SK-N-MC (cell line): ENCODE results near the gene NTSR1.

ENCODE experiments used
- DNase-seq: peaks from one replicate; pipeline ENCODE4 v3.0.0-alpha.2; 2011; ENCODE audit warnings: low read depth, low spot score
- H3K27ac ChIP-seq: fragments of 200-600 bp; sonication (generic); 2 replicates; pipeline ENCODE4 v1.5.1; 2016; ENCODE audit warnings: mixed run types
- H3K36me3 ChIP-seq: fragments of 200-600 bp; sonication (generic); 2 replicates; pipeline ENCODE4 v1.6.1; 2017; ENCODE audit warnings: antibody characterized with exemption, low read length, mixed read lengths; ENCODE audit not compliant: insufficient read depth
- H3K4me3 ChIP-seq: fragments of 200-600 bp; sonication (generic); 2 replicates; pipeline ENCODE4 v1.5.1; 2016
- H3K9ac ChIP-seq: fragments of 200-600 bp; sonication (generic); 2 replicates; pipeline ENCODE4 v1.8.0; 2017; ENCODE audit warnings: mixed run types, mixed read lengths; ENCODE audit not compliant: insufficient read length
- H3K9me3 ChIP-seq: fragments of 200-600 bp; sonication (generic); 2 replicates; pipeline ENCODE4 v1.6.1; 2017; ENCODE audit warnings: low read depth, mild to moderate bottlenecking, antibody characterized with exemption, low read length, moderate library complexity, mixed read lengths
- EZH2 ChIP-seq: fragments of 200-600 bp; sonication (generic); IDR thresholded peaks from one replicate; pipeline ENCODE4 v1.6.1; 2017; ENCODE audit warnings: antibody characterized with exemption
- FOXP2 ChIP-seq: optimal IDR thresholded peaks from 2 replicates; pipeline ENCODE3; 2011; ENCODE audit warnings: mild to moderate bottlenecking, moderate library complexity; ENCODE audit not compliant: insufficient read depth; ENCODE audit errors: extremely low read length, control extremely low read depth
- POLR2AphosphoS5 ChIP-seq: IDR thresholded peaks from 2 replicates; pipeline ENCODE4 v1.6.1; 2012; ENCODE audit warnings: mild to moderate bottlenecking, low read depth, low read length, borderline replicate concordance

Gene NTSR1

DNA sequence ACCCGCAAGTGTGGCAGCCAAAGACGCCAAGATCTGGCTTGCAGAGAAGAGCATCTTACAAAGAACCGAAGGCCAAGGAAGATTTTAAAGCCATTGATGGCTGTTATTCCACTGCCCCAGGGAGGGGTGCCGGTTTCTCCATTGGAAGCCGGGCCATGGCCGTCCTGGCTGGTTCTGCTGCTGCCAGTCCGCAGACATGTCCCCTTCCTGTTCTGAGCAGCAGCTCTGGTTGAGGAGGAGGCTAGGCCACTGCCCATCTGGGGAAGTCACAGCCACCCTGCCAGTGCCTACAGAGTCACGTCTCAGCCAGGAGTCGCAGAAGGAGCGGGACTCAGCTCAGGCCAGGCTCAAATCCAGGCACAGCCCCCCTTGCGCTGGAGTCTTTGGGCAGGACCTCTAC is 45.0 kb downstream of the NTSR1 start:
- Histone ChIP-seq H3K4me3 (no peak overlapping the region), H3K9ac (no peak overlapping the region), H3K27ac (no peak overlapping the region), H3K36me3 (no peaks in the 10 kb centered on the region), H3K9me3 (no peaks in the 10 kb centered on the region)
- DNase-seq = no peak
- TF ChIP-seq EZH2 = no peak

DNA sequence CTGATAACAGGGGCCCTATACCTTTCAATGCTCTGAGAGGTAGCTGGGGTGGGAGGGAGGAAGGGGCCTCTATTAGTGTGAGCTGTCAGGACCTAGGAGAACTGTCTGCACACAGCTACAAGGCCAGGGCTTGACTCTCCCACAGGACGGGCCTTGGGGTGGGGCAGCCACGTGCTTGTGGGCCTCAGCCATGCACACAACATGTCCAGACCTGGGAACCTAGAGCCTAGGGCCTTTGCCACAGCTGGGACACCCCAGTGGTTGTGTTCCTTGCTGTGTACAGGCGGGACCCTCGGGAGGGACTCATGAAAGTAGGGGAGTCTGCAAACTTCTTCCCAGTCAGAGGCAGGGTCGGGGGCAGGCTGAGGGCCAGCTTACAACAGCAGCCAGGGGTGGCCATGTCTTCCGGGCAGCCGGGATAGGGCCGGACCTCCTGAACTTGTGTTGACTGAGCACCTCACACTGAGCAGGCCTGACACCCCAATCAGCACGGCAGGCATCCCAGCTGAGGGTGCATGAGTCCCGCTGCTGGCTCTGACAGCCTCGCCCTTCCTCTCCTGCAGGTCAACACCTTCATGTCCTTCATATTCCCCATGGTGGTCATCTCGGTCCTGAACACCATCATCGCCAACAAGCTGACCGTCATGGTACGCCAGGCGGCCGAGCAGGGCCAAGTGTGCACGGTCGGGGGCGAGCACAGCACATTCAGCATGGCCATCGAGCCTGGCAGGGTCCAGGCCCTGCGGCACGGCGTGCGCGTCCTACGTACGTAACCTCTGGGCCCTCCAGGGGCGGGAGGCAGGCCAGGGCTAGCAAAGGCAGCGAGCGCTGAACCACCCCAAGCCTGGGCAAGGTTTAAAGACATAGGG is 45.7 kb downstream of the NTSR1 start:
- no peaks in the 10 kb centered on the region for H3K9me3 ChIP-seq
- H3K36me3 ChIP-seq = no peaks in the 10 kb centered on the region

DNA sequence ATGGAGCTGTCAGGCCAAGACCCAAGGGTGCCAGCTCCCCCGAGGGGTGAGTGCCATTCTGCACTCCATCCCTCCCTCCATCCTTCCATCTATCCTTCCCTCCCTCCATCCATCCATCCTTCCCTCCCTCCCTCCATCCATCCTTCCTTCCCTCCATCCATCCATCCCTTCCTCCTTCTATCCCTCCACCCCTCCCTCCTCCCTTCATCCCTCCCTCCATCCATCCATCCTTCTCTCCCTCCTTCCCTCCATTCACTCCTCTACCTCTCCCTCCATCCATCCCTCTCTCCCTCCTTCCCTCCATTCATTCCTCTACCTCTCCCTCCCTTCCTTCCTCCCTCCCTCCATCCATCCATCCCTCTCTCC is 46.3 kb downstream of the NTSR1 start:
- no peak for DNase-seq
- no peak overlapping the region for H3K4me3 ChIP-seq
- no peak overlapping the region for H3K9ac ChIP-seq
- no peaks in the 10 kb centered on the region for H3K9me3 ChIP-seq
- no peaks in the 10 kb centered on the region for H3K36me3 ChIP-seq
- TF ChIP-seq FOXP2 (no peak), EZH2 (no peak), POLR2AphosphoS5 (no peak)
- H3K27ac ChIP-seq = no peak overlapping the region

More for the DNA sequence above, 45.7 kb downstream of the NTSR1 start:
- no peak for DNase-seq
- Histone ChIP-seq H3K27ac (no peak overlapping the region), H3K4me3 (no peak overlapping the region), H3K9ac (no peak overlapping the region)
- no peak for TF ChIP-seq POLR2AphosphoS5
- TF ChIP-seq FOXP2 = no peak
- no peak for TF ChIP-seq EZH2

DNA sequence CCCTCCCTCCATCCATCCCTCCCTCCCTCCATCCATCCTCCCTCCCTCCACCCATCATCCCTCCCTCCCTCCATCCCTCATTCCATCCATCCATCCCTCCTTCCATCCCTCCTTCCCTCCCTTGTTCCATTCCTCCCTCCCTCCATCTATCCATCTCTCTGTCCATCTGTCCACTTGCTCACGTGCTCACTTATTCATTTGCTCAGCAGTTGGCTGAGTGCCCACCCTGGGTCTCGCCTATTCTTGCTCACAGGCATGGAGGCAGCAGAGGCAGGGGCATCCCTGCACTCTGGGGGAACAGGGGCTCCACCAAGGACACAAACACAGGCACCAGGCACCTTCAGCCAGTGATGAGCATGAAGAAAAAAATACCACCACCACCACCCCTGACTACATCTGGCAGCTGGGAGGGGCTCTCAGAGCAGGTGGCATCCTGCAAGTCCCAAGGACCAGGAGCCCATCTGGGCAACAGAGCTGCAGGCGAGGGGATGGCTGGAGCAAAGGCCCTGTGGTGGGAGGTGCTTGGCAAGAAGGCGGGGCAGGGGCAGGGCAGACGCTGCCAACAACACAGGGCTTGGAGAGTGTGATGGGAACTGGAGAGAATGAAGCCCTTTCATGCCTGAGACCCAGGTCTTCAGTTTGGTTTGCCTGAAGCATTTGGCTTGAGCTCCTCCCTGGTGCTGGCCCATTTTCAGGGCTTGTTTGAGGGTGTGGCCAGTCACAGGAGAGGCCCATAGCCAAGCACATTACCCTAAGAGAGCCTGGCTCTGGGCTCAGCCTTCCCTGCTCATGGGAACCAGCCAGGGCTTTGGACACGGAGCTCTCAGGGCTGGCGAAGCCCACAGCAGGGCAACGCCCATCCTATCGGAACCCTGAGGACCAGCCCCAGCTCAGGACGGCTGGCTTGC is 47.4 kb downstream of the NTSR1 start:
- H3K27ac ChIP-seq = no peak overlapping the region
- TF ChIP-seq EZH2 (no peak), FOXP2 (no peak), POLR2AphosphoS5 (no peak)
- no peak for DNase-seq
- no peak overlapping the region for H3K4me3 ChIP-seq
- no peaks in the 10 kb centered on the region for H3K36me3 ChIP-seq
- no peaks in the 10 kb centered on the region for H3K9me3 ChIP-seq
- H3K9ac ChIP-seq = no peak overlapping the region

DNA sequence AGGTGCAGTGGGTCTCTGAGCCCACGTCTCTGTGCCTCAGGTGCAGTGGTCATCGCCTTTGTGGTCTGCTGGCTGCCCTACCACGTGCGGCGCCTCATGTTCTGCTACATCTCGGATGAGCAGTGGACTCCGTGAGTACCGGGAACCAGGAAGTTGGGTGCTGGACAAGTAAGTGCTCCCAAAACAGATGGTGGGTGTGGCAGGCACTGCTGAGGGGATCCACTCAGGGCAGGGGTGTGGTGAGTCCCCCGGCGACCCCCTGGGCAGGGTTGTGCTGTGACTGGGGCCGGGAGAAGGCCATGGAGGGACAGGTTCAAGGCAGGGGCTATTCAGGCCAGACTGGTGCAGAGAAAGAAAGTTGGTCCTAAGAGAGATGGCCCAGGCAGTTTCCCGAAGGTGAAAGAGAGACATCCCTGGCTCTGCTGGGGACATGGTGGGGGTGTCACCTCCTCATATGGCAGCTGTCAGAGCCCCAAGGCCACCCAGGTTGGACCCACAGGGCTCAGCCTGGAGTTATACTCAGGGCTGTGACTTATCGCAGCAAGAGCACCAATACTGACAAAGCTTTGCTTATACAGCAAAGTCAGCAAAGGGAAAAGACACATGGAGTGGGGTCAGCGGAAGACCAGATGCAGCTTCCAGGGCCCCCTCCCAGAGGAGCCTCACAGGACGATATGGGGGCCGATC is 49.7 kb downstream of the NTSR1 start:
- DNase-seq = no peak
- no peak overlapping the region for H3K9ac ChIP-seq
- H3K4me3 ChIP-seq = no peak overlapping the region
- no peaks in the 10 kb centered on the region for H3K9me3 ChIP-seq
- TF ChIP-seq FOXP2 (no peak), POLR2AphosphoS5 (no peak), EZH2 (no peak)
- H3K27ac ChIP-seq = no peak overlapping the region
- no peaks in the 10 kb centered on the region for H3K36me3 ChIP-seq

DNA sequence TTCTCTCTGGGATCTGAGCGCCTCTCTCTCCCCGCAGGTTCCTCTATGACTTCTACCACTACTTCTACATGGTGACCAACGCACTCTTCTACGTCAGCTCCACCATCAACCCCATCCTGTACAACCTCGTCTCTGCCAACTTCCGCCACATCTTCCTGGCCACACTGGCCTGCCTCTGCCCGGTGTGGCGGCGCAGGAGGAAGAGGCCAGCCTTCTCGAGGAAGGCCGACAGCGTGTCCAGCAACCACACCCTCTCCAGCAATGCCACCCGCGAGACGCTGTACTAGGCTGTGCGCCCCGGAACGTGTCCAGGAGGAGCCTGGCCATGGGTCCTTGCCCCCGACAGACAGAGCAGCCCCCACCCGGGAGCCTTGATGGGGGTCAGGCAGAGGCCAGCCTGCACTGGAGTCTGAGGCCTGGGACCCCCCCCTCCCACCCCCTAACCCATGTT is 51.4 kb downstream of the NTSR1 start:
- DNase-seq = no peak
- Histone ChIP-seq H3K36me3 (no peaks in the 10 kb centered on the region), H3K9me3 (no peaks in the 10 kb centered on the region), H3K4me3 (no peak overlapping the region), H3K9ac (no peak overlapping the region), H3K27ac (no peak overlapping the region)
- TF ChIP-seq POLR2AphosphoS5 = no peak
- TF ChIP-seq EZH2 = no peak
- TF ChIP-seq FOXP2 = no peak

DNA sequence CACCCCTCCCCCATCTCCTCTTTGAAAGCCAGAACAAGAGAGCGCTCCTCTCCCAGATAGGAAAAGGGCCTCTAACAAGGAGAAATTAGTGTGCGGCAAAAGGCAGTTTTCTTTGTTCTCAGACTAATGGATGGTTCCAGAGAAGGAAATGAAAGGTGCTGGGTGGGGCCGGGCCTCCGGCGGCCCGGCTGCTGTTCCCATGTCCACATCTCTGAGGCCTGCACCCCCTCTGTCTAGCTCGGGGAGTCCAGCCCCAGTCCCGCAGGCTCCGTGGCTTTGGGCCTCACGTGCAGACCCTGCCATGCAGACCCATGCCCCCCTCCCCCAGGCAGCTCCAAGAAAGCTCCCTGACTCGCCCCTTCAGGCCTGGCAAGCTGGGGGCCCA is 51.8 kb downstream of the NTSR1 start:
- H3K9me3 ChIP-seq = no peaks in the 10 kb centered on the region
- no peak overlapping the region for H3K27ac ChIP-seq
- DNase-seq = no peak
- H3K36me3 ChIP-seq = no peaks in the 10 kb centered on the region
- TF ChIP-seq EZH2 = no peak
- no peak for TF ChIP-seq POLR2AphosphoS5
- no peak for TF ChIP-seq FOXP2
- H3K9ac ChIP-seq = peak overlapping the region; percentile 45
- H3K4me3 ChIP-seq = no peak overlapping the region

DNA sequence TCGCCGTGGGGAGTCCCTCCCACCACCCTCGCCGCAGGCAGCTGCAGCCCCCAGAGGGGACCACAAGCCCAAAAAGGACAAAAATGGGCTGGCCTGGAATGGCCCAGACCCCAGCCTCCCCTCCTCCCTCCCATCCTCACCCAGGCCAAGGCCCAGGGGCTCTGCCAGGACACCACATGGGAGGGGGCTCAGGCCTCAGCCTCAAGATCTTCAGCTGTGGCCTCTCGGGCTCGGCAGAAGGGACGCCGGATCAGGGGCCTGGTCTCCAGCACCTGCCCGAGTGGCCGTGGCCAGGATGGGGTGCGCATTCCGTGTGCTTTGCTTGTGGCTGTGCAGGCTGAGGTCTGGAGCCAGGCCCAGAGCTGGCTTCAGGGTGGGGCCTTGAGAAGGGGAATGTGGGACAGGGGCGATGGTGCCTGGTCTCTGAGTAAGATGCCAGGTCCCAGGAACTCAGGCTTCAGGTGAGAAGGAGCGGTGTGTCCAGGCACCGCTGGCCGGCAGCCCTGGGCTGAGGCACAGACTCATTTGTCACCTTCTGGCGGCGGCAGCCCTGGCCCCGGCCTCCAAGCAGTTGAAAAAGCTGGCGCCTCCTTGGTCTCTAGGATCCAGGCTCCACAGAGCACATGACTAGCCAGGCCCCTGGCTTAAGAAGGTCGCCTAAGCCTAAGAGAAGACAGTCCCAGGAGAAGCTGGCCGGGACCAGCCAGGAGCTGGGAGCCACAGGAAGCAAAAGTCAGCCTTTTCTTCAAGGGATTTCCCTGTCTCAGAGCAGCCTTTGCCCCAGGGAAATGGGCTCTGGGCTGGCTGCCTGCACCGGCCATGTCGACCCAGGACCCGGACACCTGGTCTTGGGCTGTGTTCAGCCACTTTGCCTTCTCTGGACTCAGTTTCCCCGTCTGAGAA is 52.5 kb downstream of the NTSR1 start:
- H3K9ac ChIP-seq = peak overlapping the region; percentile 45
- H3K9me3 ChIP-seq = no peaks in the 10 kb centered on the region
- TF ChIP-seq POLR2AphosphoS5 (no peak), EZH2 (no peak), FOXP2 (no peak)
- H3K36me3 ChIP-seq = no peaks in the 10 kb centered on the region
- DNase-seq = no peak
- no peak overlapping the region for H3K27ac ChIP-seq
- H3K4me3 ChIP-seq = no peak overlapping the region
